AG04450 (cell line): ENCODE data around the gene KCNJ2. TPM values are rescaled to one million over a fixed set of nuclear protein-coding genes. Genes with fewer than 3 reads are reported as not detected.
A peak's percentile ranks its signal among the peaks of the same experiment; 100 is the strongest.

ENCODE experiments used
- CTCF ChIA-PET: fragments of 300-600, 350-600 bp; formaldehyde crosslinking; extraction: SDS; loops from one replicate; lab custom pipeline; 2022; ENCODE audit warnings: antibody characterized with exemption, inconsistent platforms; lab: Charles Lee
- POLR2A ChIA-PET: fragments of 350-600 bp; formaldehyde crosslinking; extraction: SDS; loops from one replicate; lab custom pipeline; 2021; ENCODE audit warnings: antibody characterized with exemption, inconsistent platforms; lab: Yijun Ruan, JAX
- DNase-seq: peaks from one replicate; pipeline ENCODE4 v3.0.0-alpha.2; 2011; ENCODE audit warnings: low read depth, low spot score
- H3K27ac ChIP-seq: one replicate; pipeline ENCODE4 v1.5.1; 2012; ENCODE audit warnings: low read depth, low read length, control low read depth
- H3K27me3 ChIP-seq: one replicate; pipeline ENCODE4 v1.6.0; 2012; ENCODE audit warnings: low read length; ENCODE audit not compliant: control insufficient read depth, insufficient read depth
- H3K4me3 ChIP-seq: 2 replicates; pipeline ENCODE4 v1.5.1; 2011; ENCODE audit warnings: mild to moderate bottlenecking, low read depth, low read length, control low read depth
- H3K9me3 ChIP-seq: 2 replicates; pipeline ENCODE4 v1.5.1; 2012; ENCODE audit warnings: low read length; ENCODE audit not compliant: control insufficient read depth, insufficient read depth
- polyA plus RNA-seq: library from polyadenylated mRNA; depleted of rRNA; stranded (reverse); fragments of >200 nt; gene quantifications from 2 replicates; pipeline ENCODE4 v1.2.3, GENCODE V29; 2011
- TF ChIP-seq, protein P1 (sequence below): IDR thresholded peaks from 2 replicates; pipeline ENCODE4 v1.5.1; 2011; ENCODE audit warnings: low read depth, low read length, control low read depth, inconsistent platforms

The KCNJ2 gene
- polyA plus RNA-seq, 1 experiment: 2.4 TPM

DNA sequence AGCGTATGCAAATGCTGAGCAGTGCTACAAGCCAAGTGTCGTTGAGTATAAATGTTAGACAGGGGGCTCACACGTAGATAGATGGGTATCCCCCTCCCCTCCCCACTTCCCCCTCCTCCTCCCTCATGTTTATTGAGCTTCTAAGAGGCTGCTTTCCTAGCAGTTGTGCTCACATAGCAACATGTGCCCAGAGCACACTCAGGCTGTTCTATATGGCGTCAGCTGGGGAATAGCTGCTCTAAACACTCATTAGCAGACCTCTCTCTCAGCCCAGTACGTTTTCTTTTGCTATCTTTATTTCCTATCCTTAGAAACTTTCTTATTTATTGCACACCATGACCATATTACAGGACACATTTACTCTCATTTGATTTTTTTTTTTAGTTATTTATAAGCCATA is 1.8 kb downstream of the KCNJ2 start:
- DNase-seq: no peak
- TF ChIP-seq, protein P1, sequence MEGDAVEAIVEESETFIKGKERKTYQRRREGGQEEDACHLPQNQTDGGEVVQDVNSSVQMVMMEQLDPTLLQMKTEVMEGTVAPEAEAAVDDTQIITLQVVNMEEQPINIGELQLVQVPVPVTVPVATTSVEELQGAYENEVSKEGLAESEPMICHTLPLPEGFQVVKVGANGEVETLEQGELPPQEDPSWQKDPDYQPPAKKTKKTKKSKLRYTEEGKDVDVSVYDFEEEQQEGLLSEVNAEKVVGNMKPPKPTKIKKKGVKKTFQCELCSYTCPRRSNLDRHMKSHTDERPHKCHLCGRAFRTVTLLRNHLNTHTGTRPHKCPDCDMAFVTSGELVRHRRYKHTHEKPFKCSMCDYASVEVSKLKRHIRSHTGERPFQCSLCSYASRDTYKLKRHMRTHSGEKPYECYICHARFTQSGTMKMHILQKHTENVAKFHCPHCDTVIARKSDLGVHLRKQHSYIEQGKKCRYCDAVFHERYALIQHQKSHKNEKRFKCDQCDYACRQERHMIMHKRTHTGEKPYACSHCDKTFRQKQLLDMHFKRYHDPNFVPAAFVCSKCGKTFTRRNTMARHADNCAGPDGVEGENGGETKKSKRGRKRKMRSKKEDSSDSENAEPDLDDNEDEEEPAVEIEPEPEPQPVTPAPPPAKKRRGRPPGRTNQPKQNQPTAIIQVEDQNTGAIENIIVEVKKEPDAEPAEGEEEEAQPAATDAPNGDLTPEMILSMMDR: no peak
- Histone ChIP-seq H3K9me3 (no peaks in the 10 kb centered on the region), H3K4me3 (peak overlapping the region; percentile 17), H3K27me3 (peaks cover 14% of the 10 kb centered on the region), H3K27ac (no peak overlapping the region)
- CTCF ChIA-PET: interaction anchor here (0.6 to 7.9 kb wide), 5 partner anchors 10 to 645 kb away, joined by 3 to 57 read pairs (median 4); no protein-coding TSS in a partner anchor
- POLR2A ChIA-PET: no interaction called here

DNA sequence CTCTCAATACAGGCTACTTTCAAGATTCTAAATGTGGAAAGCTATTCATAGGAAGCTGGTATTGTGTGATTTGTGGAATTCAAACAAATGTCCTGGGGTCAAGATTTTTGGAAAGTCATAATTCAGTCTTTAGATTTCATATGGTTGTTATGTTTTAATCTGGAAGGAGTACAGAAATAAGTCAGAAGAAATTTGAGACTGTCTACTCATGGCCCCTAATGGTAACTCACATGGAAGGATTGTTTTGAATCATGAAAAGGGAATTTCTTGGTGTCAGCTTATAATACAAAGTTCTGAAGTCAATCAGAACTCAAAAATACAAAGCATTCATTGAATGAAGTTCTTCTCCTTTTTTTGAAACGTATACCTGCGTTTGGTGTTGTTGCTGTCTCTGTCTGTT is 3.1 kb downstream of the KCNJ2 start:
- ChIA-PET CTCF (interaction anchor here (1.2 to 7.9 kb wide), 3 partner anchors 20 to 564 kb away, joined by 3 to 57 read pairs (median 4); no protein-coding TSS in a partner anchor), POLR2A (no interaction called here)
- H3K4me3 ChIP-seq: no peak overlapping the region

DNA sequence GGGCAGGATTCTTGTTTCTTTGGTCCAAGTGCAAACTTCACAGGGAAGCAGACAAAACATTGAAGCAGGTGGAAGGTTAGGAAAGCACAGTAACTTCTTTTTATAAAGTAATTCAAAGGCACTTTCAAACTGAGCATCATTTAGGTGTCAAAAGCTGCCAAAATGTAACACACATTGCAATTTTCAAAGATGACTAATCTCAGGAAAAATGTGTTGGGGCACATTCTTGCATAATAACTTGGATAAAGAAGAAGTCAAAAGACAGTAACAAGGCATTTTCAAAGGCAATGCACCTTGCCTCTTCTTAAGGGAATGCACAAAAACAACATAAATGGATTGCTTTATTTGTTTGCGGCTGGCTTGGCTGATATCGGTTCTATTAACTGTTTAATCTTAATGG is 3.6 kb downstream of the KCNJ2 start:
- Histone ChIP-seq H3K9me3 (no peaks in the 10 kb centered on the region), H3K27me3 (peaks cover 14% of the 10 kb centered on the region), H3K4me3 (no peak overlapping the region), H3K27ac (no peak overlapping the region)
- CTCF ChIA-PET: interaction anchor here (1.3 kb wide), 1 partner anchor 20 kb away, joined by 3 read pairs; no protein-coding TSS in a partner anchor
- TF ChIP-seq, protein P1: no peak
- POLR2A ChIA-PET: no interaction called here
- no peak for DNase-seq

More for the DNA sequence above, 3.1 kb downstream of the KCNJ2 start:
- H3K9me3 ChIP-seq: no peaks in the 10 kb centered on the region
- peaks cover 14% of the 10 kb centered on the region for H3K27me3 ChIP-seq
- no peak overlapping the region for H3K27ac ChIP-seq
- TF ChIP-seq, protein P1: no peak
- DNase-seq: no peak

DNA sequence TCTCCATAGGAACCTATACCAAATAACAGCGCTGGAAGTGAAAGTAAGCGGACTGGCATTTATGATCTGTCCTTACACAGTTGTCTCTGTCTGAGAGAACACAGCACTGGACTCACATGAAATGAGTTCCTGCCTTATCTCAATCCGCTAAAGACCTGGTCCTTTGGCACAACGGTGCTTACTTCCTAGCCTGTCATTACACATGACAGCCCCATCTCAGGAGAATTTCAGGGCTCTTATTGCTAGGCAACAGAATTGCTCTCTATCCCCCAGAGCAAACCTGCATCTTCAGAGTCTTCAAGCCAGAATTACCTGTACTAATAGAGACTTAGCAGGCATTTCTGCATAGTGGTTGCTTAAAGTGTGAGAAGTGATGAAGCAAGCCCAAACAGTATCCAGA is 4.3 kb downstream of the KCNJ2 start:
- CTCF ChIA-PET: no interaction called here

DNA sequence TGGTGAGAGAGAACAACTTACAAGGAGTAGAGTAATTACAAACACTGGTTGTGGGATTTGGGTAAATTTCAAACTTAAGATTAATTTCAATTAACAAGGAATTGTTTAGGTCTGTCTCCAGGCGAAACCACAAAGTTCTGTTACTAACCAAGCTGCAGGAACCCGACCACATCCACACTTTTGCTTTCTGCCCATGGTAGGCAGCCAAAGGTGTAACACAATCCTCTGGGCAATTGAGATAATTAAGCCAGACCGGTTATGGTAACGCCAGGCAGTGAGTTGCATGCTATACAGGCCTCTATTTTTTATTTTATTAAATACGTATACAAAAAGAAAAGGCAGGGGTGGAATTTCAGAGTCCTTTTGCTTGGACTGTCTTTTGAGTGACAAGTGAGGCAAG is 12.0 kb downstream of the KCNJ2 start:
- ChIA-PET POLR2A (no interaction called here), CTCF (interaction anchor here (1.2 kb wide), 1 partner anchor 574 kb away, joined by 3 read pairs; no protein-coding TSS in a partner anchor)
- H3K27ac ChIP-seq: no peak overlapping the region
- DNase-seq: no peak
- no peak overlapping the region for H3K4me3 ChIP-seq
- H3K9me3 ChIP-seq: no peaks in the 10 kb centered on the region
- H3K27me3 ChIP-seq: no peaks in the 10 kb centered on the region
- TF ChIP-seq, protein P1: no peak

More for the DNA sequence above, 4.3 kb downstream of the KCNJ2 start:
- no peak overlapping the region for H3K27ac ChIP-seq
- no peak overlapping the region for H3K4me3 ChIP-seq
- peaks cover 14% of the 10 kb centered on the region for H3K27me3 ChIP-seq
- DNase-seq: no peak
- H3K9me3 ChIP-seq: no peaks in the 10 kb centered on the region
- POLR2A ChIA-PET: no interaction called here
- TF ChIP-seq, protein P1: no peak
